OCI-LY7 (cell line): Measurements from ENCODE around the gene ATP2A1. TPM values are rescaled to one million over a fixed set of nuclear protein-coding genes. Genes with fewer than 3 reads are reported as not detected.
A peak's percentile ranks its signal among the peaks of the same experiment; 100 is the strongest.

Experiments
- BruUV-seq: library from RNA; stranded (reverse); fragments of 400-500 nt; replicated peaks from 2 replicates; lab custom pipeline; 2021; lab: Mats Ljungman, UMichigan
- CTCF ChIA-PET: fragments of 300-600 bp; sonication (Branson Sonifier 250); formaldehyde crosslinking; loops from one replicate; lab custom pipeline; 2022; ENCODE audit warnings: antibody characterized with exemption; ENCODE audit not compliant: unreplicated experiment; lab: Charles Lee
- POLR2A ChIA-PET: fragments of 300-600 bp; sonication (Branson Sonifier 250); formaldehyde crosslinking; loops from one replicate; lab custom pipeline; 2022; ENCODE audit warnings: antibody characterized with exemption; lab: Charles Lee
- DNase-seq: peaks from one replicate; pipeline ENCODE4 v3.0.0-alpha.2; 2015; ENCODE audit warnings: low spot score
- H2AFZ ChIP-seq: fragments of 200-600 bp; sonication (generic), shearing (Covaris generic); 2 replicates; pipeline ENCODE4 v1.6.1; 2014; ENCODE audit warnings: mild to moderate bottlenecking, antibody characterized with exemption, low read length, moderate library complexity
- H3K27ac ChIP-seq: fragments of 200-600 bp; sonication (generic); 2 replicates; pipeline ENCODE4 v1.5.1; 2014; ENCODE audit warnings: mixed run types, low read depth, mild to moderate bottlenecking, moderate library complexity, low read length, inconsistent platforms; ENCODE audit not compliant: poor library complexity, severe bottlenecking
- H3K36me3 ChIP-seq: fragments of 200-600 bp; sonication (generic); 2 replicates; pipeline ENCODE4 v1.6.1; 2014; ENCODE audit warnings: mild to moderate bottlenecking, antibody characterized with exemption, low read length, moderate library complexity, mixed read lengths; ENCODE audit not compliant: insufficient read depth
- H3K4me1 ChIP-seq: fragments of 200-600 bp; sonication (generic); 2 replicates; pipeline ENCODE4 v1.5.1; 2014; ENCODE audit warnings: mild to moderate bottlenecking, low read length; ENCODE audit not compliant: insufficient read depth, poor library complexity, severe bottlenecking
- H3K4me2 ChIP-seq: fragments of 200-600 bp; sonication (generic); 2 replicates; pipeline ENCODE4 v1.6.1; 2014; ENCODE audit warnings: mild to moderate bottlenecking, low read length
- H3K4me3 ChIP-seq: fragments of 200-600 bp; sonication (generic); 2 replicates; pipeline ENCODE4 v1.5.1; 2014; ENCODE audit warnings: mild to moderate bottlenecking, low read depth, low read length; ENCODE audit not compliant: poor library complexity, severe bottlenecking
- H3K79me2 ChIP-seq: fragments of 200-600 bp; sonication (generic); 2 replicates; pipeline ENCODE4 v1.6.1; 2016; ENCODE audit warnings: low read depth, mild to moderate bottlenecking, low read length, moderate library complexity, mixed read lengths; ENCODE audit not compliant: insufficient read depth
- H3K9me2 ChIP-seq: fragments of 200-600 bp; sonication (generic); 2 replicates; pipeline ENCODE4 v1.6.1; 2016; ENCODE audit warnings: mild to moderate bottlenecking, low read length, mixed read lengths; ENCODE audit not compliant: insufficient read depth
- H3K9me3 ChIP-seq: fragments of 200-600 bp; sonication (generic); 2 replicates; pipeline ENCODE4 v1.6.1; 2014; ENCODE audit warnings: mild to moderate bottlenecking, mixed run types, low read length, mixed read lengths
- H4K20me1 ChIP-seq: fragments of 200-600 bp; sonication (generic); 2 replicates; pipeline ENCODE4 v1.6.1; 2014; ENCODE audit warnings: mild to moderate bottlenecking, antibody characterized with exemption, low read length, moderate library complexity, mixed read lengths; ENCODE audit not compliant: insufficient read depth
- CTCF ChIP-seq: fragments of 200-600 bp; sonication (generic); conservative IDR thresholded peaks from 2 replicates; pipeline ENCODE4 v1.5.1; 2014; ENCODE audit warnings: mild to moderate bottlenecking, antibody characterized with exemption, low read length, moderate library complexity, mixed read lengths
- EZH2phosphoT487 ChIP-seq: fragments of 200-600 bp; sonication (generic); IDR thresholded peaks from 2 replicates; pipeline ENCODE4 v1.6.1; 2018; ENCODE audit warnings: low read depth, borderline replicate concordance, mild to moderate bottlenecking, mixed run types, antibody characterized with exemption, low read length, moderate library complexity, mixed read lengths
- intact Hi-C: fragments of 100-400 bp; cut with micrococcal nuclease; formaldehyde crosslinking; loops from one replicate; pipeline ENCODE4 v1.10.0; 2022; ENCODE audit not compliant: unreplicated experiment
- total RNA-seq, 2 experiments: library from RNA; depleted of rRNA in 1 of 2; stranded (reverse); fragments of >200 nt in 1 of 2; shearing (Covaris generic) in 1 of 2; gene quantifications; 2 replicates each; pipeline ENCODE4 v1.2.3, GENCODE V29; 2014 to 2022

Gene ATP2A1
- total RNA-seq, 2 experiments from 2014 or later: 5.0 TPM

GRCh38 chr16:28869201-28869600, 9.1 kb upstream of the ATP2A1 start:
- no TSS peak for BruUV-seq
- H3K27ac ChIP-seq: no peak overlapping the region
- H3K9me2 ChIP-seq: no peaks in the 10 kb centered on the region
- no peak overlapping the region for H2AFZ ChIP-seq
- H4K20me1 ChIP-seq: no peaks in the 10 kb centered on the region; the same call in 1 of the 2 replicates
- ChIA-PET POLR2A (no interaction called here), CTCF (no interaction called here)
- TF ChIP-seq EZH2phosphoT487 (no peak), CTCF (no peak)
- no peak overlapping the region for H3K4me3 ChIP-seq
- peaks cover 16% of the 10 kb centered on the region for H3K79me2 ChIP-seq
- intact Hi-C loops: no loop called here
- H3K4me2 ChIP-seq: no peak overlapping the region
- H3K36me3 ChIP-seq: peaks cover 67% of the 10 kb centered on the region
- H3K9me3 ChIP-seq: no peaks in the 10 kb centered on the region
- DNase-seq: no peak
- H3K4me1 ChIP-seq: peaks cover 10% of the 10 kb centered on the region

GRCh38 chr16:28872952-28873351, 5.3 kb upstream of the ATP2A1 start:
- TF ChIP-seq CTCF: no peak
- no peak for TF ChIP-seq EZH2phosphoT487
- intact Hi-C loops: loop anchor here (10.0 kb wide), 1 partner anchor 1882 kb away; no protein-coding TSS in a partner anchor
- no peak for DNase-seq
- H3K4me2 ChIP-seq: no peak overlapping the region
- ChIA-PET POLR2A (no interaction called here), CTCF (no interaction called here)
- H3K79me2 ChIP-seq: no peaks in the 10 kb centered on the region
- H4K20me1 ChIP-seq: no peaks in the 10 kb centered on the region
- H3K9me3 ChIP-seq: no peaks in the 10 kb centered on the region
- H3K27ac ChIP-seq: no peak overlapping the region
- H3K4me3 ChIP-seq: no peak overlapping the region
- no peaks in the 10 kb centered on the region for H3K9me2 ChIP-seq
- H3K4me1 ChIP-seq: peaks cover 9% of the 10 kb centered on the region
- peaks cover 58% of the 10 kb centered on the region for H3K36me3 ChIP-seq
- no TSS peak for BruUV-seq
- no peak overlapping the region for H2AFZ ChIP-seq

- peak; percentile 50 for DNase-seq
- intact Hi-C loops: loop anchor here (10.0 kb wide), 1 partner anchor 1881 kb away; no protein-coding TSS in a partner anchor
- no peak overlapping the region for H3K27ac ChIP-seq
- H2AFZ ChIP-seq: no peak overlapping the region
- H3K9me3 ChIP-seq: no peaks in the 10 kb centered on the region
- H3K4me2 ChIP-seq: no peak overlapping the region
- ChIA-PET POLR2A (no interaction called here), CTCF (interaction anchor here (0.8 kb wide), 1 partner anchor 72 kb away, joined by 3 read pairs; no protein-coding TSS in a partner anchor)
- no peak overlapping the region for H3K4me3 ChIP-seq
- peaks cover 16% of the 10 kb centered on the region for H3K4me1 ChIP-seq
- TSS peak; percentile 87 for BruUV-seq
- no peaks in the 10 kb centered on the region for H4K20me1 ChIP-seq
- no peaks in the 10 kb centered on the region for H3K9me2 ChIP-seq
- TF ChIP-seq EZH2phosphoT487 (no peak), CTCF (peak; percentile 79)
- peaks cover 55% of the 10 kb centered on the region for H3K36me3 ChIP-seq
- H3K79me2 ChIP-seq: peaks cover under 1% of the 10 kb centered on the region; the same call in 1 of the 2 replicates
Measured at GRCh38 chr16:28873543-28874201, 4.6 kb upstream of the ATP2A1 start.
